AG04449 (cell line): ENCODE measurements around the gene CSNK2A1.

Source experiments
- CTCF ChIA-PET: fragments of 350-600 bp; formaldehyde crosslinking; extraction: SDS; loops from one replicate; lab custom pipeline; 2021; ENCODE audit warnings: antibody characterized with exemption; lab: Yijun Ruan, JAX
- POLR2A ChIA-PET: fragments of 400-600, 350-600 bp; formaldehyde crosslinking; extraction: SDS; loops from one replicate; lab custom pipeline; 2020; ENCODE audit warnings: antibody characterized with exemption, inconsistent platforms; lab: Yijun Ruan, JAX
- DNase-seq: peaks from one replicate; pipeline ENCODE4 v3.0.0-alpha.2; 2010; ENCODE audit warnings: low read depth, low spot score
- H3K4me3 ChIP-seq: 2 replicates; pipeline ENCODE4 v1.5.1; 2011; ENCODE audit warnings: low read depth, mild to moderate bottlenecking, control low read depth, low read length
- TF ChIP-seq, protein P1 (sequence below): IDR thresholded peaks from one replicate; pipeline ENCODE4 v1.5.1; 2011; ENCODE audit warnings: mild to moderate bottlenecking, moderate library complexity, low read length, control low read depth, inconsistent platforms; ENCODE audit not compliant: insufficient read depth; ENCODE audit errors: missing control alignments

CSNK2A1 gene

DNA sequence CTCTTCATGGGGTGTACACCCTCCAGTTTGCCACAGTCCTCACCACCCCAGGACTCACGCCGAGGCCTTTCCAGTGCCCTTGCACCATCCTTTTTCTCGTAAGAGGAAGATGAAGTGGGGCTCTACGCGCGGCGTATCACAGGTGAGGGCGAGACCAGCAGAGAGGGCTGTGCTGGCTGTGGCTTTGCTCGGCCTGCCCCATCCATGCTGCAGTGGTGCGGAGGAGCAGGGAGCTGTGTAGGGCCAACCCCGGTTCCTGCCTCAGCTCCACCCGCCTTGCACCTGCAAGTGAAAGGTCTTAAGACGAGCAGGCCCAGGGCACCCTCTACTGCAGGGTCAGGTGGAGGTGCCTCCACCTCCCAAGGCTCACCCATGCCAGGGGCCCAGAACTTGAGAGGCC lies 111.4 kb downstream of the CSNK2A1 start:
- TF ChIP-seq, protein P1, sequence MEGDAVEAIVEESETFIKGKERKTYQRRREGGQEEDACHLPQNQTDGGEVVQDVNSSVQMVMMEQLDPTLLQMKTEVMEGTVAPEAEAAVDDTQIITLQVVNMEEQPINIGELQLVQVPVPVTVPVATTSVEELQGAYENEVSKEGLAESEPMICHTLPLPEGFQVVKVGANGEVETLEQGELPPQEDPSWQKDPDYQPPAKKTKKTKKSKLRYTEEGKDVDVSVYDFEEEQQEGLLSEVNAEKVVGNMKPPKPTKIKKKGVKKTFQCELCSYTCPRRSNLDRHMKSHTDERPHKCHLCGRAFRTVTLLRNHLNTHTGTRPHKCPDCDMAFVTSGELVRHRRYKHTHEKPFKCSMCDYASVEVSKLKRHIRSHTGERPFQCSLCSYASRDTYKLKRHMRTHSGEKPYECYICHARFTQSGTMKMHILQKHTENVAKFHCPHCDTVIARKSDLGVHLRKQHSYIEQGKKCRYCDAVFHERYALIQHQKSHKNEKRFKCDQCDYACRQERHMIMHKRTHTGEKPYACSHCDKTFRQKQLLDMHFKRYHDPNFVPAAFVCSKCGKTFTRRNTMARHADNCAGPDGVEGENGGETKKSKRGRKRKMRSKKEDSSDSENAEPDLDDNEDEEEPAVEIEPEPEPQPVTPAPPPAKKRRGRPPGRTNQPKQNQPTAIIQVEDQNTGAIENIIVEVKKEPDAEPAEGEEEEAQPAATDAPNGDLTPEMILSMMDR = no peak
- no peak overlapping the region for H3K4me3 ChIP-seq
- POLR2A ChIA-PET = no interaction called here
- no peak for DNase-seq
- CTCF ChIA-PET = interaction anchor here (0.7 to 5.0 kb wide), 10 partner anchors 10 to 102 kb away, joined by 3 to 71 read pairs (median 4); no protein-coding TSS in a partner anchor

DNA sequence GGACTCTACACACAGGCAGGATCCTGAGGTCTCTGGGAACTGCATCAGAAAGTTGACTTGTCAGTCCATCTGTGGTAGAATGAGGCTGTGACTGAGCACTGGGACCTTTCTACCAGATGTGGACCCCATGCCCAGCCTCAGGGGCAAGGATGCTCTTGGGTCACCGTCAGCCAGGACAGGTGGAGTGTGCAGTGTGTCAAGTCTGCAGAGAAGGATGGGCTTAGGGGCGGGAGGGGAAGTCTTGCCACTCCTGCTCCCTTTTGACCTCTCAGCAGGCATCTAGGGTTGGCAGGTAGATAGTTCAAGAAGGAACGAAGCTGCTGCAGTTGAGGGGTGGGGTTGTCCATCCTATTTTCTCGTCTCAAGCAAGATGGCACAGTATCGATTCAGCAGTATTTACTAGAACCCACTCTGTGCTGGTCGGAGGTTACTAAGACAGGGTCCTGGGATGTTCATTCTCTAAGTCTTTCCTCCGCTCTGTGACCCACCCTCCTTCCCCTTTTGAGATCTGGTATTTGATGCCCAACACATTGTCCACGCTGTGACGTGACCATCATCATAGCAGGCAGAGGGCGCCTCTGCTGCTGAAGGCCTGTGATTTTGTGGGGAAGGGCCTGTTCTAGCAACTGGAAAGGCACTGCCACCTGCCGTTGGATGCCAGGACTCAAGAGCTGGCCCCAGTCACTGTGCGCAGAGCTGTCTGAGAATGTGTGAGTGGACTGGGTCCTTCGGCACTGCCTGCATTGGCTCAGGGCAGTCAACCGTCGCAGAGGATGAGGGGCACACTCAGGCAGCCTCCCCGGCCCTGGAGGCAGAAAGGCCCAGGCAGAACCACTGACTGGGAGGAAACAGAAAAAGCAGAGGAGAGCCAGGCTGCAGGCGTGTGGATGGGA lies 112.3 kb downstream of the CSNK2A1 start:
- ChIA-PET POLR2A (no interaction called here), CTCF (interaction anchor here (0.6 to 5.0 kb wide), 16 partner anchors 9 to 101 kb away, joined by 3 to 71 read pairs (median 4); no protein-coding TSS in a partner anchor)
- DNase-seq = no peak
- TF ChIP-seq, protein P1 = peak; percentile 70
- no peak overlapping the region for H3K4me3 ChIP-seq

DNA sequence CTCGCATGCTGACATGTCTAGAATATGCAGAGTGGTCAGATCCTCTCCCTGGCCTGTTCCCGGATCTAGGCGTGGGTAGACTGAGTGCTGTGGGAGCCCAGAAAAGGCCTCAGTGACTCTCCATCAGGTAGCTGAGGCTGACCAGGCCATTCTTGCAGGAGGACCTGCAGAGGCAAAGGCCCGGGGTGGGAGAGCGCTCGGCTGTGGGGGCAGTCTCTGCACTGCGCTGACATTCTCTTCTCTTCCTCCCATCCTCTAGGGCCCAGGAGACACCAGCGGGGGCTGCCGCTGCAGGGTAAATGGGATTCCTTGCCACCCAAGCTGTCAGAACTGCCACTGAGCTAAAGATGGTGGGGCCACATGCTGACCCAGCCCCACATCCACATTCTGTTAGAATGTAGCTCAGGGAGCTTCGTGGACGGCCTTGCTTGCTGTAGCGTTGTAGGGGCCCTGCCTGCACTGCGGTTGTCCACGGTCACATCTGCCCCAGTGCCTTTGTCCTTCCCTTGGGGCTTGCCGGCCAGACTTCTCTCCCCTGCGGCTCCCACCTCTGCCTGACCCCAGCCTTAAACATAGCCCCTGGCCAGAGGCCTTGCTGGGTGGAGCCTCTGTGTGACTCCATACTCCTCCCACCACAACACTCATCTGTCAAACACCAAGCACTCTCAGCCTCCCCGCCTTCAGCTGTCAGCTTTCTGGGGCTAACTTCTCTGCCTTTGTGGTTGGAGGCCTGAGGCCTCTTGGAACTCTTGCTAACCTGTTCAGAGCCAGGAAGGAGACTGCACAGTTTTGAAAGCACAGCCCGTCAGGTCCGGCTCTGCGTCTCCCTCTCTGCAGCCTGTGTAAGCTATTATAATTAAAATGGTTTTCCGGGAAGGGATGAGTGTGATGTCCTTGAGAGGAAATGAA lies 113.2 kb downstream of the CSNK2A1 start:
- DNase-seq = no peak
- ChIA-PET POLR2A (no interaction called here), CTCF (interaction anchor here (0.6 to 5.0 kb wide), 8 partner anchors 8 to 77 kb away, joined by 3 to 71 read pairs (median 4); no protein-coding TSS in a partner anchor)
- no peak overlapping the region for H3K4me3 ChIP-seq
- TF ChIP-seq, protein P1 = no peak

DNA sequence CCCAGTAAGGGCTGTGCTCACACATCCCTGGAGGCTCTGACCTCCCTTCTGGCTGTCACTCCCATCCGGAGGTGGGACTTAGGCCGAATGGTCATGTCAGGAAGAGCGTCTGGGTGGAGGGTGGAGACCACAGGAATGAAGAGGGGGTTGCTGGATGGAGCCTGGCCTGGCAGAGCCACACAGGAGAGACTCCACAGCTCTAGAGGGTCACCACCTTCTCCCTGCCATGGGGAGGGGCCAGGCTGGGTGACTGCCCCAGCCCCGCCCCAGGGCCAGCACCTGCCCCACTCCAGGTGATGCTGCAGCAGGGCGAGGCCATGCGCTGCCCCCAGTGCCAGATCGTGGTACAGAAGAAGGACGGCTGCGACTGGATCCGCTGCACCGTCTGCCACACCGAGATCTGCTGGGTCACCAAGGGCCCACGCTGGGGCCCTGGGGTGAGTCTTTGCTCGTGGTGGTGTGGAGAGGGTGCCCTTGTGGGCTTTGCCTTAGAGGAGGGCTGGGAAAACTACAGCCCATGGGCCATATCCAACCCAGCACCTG lies 114.9 kb downstream of the CSNK2A1 start:
- POLR2A ChIA-PET = interaction anchor here (1.2 kb wide), 1 partner anchor 31 kb away, joined by 3 read pairs; no protein-coding TSS in a partner anchor
- no peak for DNase-seq
- TF ChIP-seq, protein P1 = no peak
- no peak overlapping the region for H3K4me3 ChIP-seq
- CTCF ChIA-PET = interaction anchor here (5.0 kb wide), 1 partner anchor 75 kb away, joined by 71 read pairs; no protein-coding TSS in a partner anchor

DNA sequence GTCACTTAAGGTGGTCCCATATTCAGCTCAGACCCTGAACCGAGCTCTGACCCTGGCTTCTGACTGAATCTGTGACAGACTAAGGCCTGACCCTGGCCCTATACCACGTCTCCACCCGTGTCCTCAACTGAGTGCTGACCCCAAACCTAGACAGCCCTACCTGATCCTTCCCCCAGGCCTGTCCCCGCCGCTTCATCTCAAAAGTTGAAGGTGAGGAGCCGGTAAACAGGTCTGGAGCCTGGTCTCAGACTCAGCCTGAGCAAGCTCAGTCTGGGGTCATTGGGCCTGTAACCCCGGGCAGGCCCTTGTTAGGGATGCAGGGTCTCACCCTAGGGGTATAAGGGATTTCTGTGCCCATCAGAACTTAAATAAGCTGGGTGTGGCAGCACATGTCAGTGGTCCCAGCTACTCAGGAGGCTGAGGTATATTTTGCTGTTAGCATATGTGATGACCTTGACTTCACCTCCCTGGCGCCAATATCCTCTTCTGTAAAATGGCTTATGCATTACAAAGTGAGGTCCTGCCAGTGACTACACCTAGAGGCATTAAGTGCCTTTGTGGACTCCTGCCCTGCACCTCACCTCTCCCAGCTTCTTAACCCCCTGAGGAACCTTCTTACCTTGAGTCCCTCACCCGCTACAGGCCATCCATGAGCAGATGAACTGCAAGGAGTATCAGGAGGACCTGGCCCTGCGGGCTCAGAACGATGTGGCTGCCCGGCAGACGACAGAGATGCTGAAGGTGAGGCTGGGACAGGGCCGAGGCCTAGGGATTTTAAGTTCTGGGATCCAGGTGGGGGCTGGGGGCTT lies 115.5 kb downstream of the CSNK2A1 start:
- TF ChIP-seq, protein P1 = no peak
- DNase-seq = no peak
- CTCF ChIA-PET = interaction anchor here (0.7 to 2.3 kb wide), 2 partner anchors 10 to 74 kb away, joined by 3 to 21 read pairs; no protein-coding TSS in a partner anchor
- POLR2A ChIA-PET = interaction anchor here (1.2 kb wide), 1 partner anchor 32 kb away, joined by 3 read pairs; no protein-coding TSS in a partner anchor
- no peak overlapping the region for H3K4me3 ChIP-seq
